ENCODE measurements around the gene NHLRC2.

NHLRC2 gene

DNA sequence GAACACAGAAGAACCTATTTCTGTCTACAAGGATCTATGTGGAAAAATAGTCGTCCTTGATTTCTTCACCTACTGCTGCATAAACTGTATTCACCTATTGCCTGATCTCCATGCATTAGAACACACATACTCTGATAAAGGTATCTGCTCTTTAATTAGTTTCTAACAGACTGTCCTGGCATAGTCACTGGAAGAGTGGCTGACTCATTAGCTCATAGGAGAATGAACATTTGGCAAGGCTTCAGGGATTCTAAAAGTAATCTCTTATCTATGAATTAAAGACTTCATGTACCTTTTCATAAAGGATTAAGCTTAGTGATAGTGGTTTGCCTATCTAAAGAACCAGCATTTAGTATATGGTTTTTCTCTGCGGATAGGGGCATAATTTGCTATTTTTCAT is 4.1 kb downstream of the NHLRC2 start:
- H3K4me3 ChIP-seq (ENCODE audit: low read depth, low read length), result no peak overlapping the region
- in situ Hi-C loops (cut with HindIII; ENCODE audit: low sequenced_read_pairs), result no loop called here
- peak; percentile 13 for DNase-seq (ENCODE audit: low read depth, low spot score)
- TF ChIP-seq, protein P1, sequence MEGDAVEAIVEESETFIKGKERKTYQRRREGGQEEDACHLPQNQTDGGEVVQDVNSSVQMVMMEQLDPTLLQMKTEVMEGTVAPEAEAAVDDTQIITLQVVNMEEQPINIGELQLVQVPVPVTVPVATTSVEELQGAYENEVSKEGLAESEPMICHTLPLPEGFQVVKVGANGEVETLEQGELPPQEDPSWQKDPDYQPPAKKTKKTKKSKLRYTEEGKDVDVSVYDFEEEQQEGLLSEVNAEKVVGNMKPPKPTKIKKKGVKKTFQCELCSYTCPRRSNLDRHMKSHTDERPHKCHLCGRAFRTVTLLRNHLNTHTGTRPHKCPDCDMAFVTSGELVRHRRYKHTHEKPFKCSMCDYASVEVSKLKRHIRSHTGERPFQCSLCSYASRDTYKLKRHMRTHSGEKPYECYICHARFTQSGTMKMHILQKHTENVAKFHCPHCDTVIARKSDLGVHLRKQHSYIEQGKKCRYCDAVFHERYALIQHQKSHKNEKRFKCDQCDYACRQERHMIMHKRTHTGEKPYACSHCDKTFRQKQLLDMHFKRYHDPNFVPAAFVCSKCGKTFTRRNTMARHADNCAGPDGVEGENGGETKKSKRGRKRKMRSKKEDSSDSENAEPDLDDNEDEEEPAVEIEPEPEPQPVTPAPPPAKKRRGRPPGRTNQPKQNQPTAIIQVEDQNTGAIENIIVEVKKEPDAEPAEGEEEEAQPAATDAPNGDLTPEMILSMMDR (IDR thresholded peaks at IDR 0.05; ENCODE audit: low read depth, low read length), result no peak

DNA sequence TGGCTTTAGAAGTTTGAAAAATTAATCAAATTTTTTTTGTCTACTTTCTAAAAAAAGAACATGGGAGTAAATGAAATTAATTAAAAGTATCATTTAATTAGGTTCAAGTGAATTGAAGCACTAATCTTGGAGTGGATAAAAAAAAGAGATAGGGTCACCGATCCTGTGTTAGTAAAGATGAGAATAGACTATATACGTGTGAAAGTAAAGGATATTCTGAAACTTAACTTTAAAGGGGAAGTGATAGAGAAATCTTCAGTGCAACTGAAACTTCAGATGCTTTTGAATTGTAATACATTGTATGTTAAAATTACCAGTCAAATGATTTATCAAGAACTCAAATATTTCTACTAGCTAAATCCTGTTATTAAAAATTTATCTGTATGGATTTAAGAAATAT is 4.8 kb downstream of the NHLRC2 start:
- TF ChIP-seq, protein P1 (IDR thresholded peaks at IDR 0.05; ENCODE audit: low read depth, low read length), result no peak
- DNase-seq (ENCODE audit: low read depth, low spot score), result no peak
- no peak overlapping the region for H3K4me3 ChIP-seq (ENCODE audit: low read depth, low read length)
- in situ Hi-C loops (cut with HindIII; ENCODE audit: low sequenced_read_pairs), result no loop called here

DNA sequence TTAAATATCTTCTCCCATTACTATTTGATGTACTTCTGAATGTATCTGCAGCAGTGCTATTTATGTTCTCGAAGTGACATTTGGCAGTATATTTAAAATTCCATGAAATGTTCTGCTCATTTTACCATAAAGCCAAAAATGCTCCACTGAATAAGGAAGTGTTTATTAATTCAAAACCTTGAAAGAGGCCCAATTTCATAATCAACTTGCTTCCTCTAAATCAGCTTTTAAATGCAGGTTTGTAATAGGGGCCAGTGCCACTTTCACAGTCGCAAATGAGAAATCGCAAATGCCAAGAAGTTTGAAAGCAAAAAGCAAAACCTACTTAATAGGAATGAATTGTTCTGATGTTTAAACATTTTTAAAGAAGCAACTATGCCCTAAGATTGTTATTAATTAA is 11.4 kb downstream of the NHLRC2 start:
- in situ Hi-C loops (cut with HindIII; ENCODE audit: low sequenced_read_pairs), result no loop called here
- TF ChIP-seq, protein P1 (IDR thresholded peaks at IDR 0.05; ENCODE audit: low read depth, low read length), result no peak
- no peak overlapping the region for H3K4me3 ChIP-seq (ENCODE audit: low read depth, low read length)
- DNase-seq (ENCODE audit: low read depth, low spot score), result no peak

DNA sequence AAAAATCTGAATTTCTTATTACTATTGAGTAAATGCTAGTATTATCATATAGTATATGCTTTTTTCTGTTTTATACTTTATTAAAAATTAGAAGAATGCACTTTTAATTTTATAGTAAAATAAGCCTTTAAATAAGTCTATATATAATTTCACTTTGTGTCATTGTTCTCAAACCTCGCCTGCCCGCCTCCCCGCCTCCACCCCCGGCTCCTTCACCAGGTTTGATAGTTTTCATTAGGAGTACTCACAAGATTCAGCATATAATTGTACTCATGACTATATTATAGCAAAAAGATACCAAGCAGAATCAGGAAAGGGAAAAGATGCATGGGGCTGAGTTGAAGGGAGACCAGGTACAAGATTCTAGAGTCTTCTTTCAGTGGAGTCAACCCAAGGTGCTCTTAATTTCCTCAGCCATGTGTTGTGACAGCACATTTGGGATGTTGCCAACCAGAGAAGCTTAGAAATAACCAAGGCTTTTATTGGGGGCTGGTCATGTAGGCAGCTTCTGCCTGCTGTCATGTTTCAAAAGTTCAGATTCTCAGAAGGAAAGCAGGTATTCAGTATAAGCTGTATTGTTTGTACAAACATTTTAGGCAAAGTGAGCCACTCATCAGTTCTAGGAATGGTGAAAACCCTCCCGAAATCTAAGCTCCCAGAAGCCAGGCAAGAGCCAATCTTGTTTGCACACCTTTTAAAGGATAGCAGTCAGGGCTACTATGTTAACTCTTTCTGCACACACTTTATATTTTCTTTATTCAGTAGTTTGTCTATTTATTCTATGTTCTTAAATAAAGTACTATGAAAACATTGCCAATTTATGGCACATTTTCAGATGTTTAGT is 12.3 kb downstream of the NHLRC2 start:
- in situ Hi-C loops (cut with HindIII; ENCODE audit: low sequenced_read_pairs), result no loop called here
- TF ChIP-seq, protein P1 (IDR thresholded peaks at IDR 0.05; ENCODE audit: low read depth, low read length), result no peak
- no peak for DNase-seq (ENCODE audit: low read depth, low spot score)
- H3K4me3 ChIP-seq (ENCODE audit: low read depth, low read length), result no peak overlapping the region

DNA sequence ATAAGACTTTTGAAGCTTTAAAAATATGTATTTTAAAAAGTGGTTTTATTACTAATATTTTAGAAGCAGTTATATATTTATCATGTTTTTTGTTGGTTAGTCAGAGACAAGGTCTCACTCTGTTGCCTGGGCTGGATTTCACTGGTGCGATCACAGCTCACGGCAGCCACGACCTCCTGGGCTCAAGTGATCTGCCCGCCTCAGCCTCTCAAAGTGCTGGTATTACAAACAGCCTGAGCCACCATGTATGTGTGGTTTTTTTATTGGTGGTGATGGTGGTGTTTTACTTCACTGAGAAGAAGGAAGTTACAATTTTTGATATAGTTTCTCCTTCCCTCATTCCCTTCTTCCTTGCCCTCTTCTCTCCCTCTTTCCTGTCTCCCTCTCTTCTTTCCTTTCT is 13.4 kb downstream of the NHLRC2 start:
- H3K4me3 ChIP-seq (ENCODE audit: low read depth, low read length), result no peak overlapping the region
- TF ChIP-seq, protein P1 (IDR thresholded peaks at IDR 0.05; ENCODE audit: low read depth, low read length), result no peak
- in situ Hi-C loops (cut with HindIII; ENCODE audit: low sequenced_read_pairs), result no loop called here
- no peak for DNase-seq (ENCODE audit: low read depth, low spot score)

DNA sequence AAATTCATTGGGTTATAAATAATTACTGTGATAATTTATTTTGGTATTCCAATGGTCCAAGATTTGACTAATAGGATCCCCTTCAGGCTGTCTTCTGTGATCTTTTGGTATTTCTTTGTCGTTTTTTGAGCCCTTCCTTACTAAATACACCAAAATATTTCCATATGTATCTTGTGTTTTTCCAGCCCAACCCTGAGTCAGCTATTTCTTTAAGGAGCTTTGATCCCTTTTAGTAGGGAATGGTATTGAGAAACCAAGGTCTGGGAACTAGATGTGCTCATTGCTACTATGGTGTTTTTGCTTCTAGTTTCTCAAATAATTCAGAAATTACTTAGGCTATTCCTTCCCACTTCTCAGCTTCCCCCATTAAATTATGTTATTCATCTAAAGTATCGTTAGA is 15.3 kb downstream of the NHLRC2 start:
- no peak overlapping the region for H3K4me3 ChIP-seq (ENCODE audit: low read depth, low read length)
- in situ Hi-C loops (cut with HindIII; ENCODE audit: low sequenced_read_pairs), result no loop called here
- TF ChIP-seq, protein P1 (IDR thresholded peaks at IDR 0.05; ENCODE audit: low read depth, low read length), result no peak
- DNase-seq (ENCODE audit: low read depth, low spot score), result no peak
